ENCODE measurements around the gene RPL22. TPM values are rescaled to one million over a fixed set of nuclear protein-coding genes. Genes with fewer than 3 reads are reported as not detected.
A peak's percentile ranks its signal among the peaks of the same experiment; 100 is the strongest.

Gene RPL22
- polyA plus RNA-seq, 2 donors: 360 to 588 TPM

DNA sequence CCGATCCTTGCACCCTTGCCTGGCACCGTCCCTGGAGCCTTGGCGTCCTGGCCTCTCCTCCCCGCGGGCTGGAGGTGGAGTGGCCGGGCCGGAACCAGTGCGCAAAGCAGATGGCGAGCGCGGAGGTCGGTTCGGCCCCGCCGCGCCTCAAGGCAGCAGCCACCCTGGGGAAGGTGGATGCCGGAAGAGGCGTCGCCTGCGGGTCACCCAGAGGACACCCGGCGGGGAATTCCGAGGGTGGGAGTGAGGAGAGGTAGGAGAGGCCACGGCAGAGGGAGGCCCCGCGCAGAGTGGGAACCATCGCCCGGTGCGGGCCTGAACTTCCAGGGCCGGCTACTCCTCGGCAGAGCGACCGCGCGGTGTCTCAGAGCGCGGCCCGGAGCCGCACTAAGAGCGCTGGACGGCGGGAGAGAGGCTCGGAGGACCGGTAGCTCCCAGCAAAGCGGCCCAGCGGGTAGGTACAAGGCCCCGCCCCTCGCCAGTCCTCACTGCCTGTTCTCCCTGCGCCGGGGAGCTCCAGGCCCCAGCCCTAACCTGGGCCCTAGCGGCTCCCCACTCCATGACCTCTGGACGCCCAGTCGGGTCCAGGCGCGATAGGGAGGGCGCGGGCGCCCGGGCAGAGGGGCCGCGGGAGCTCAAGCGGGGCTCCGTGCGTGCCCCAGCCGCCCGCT lies 6.6 kb upstream of the RPL22 start, which contains the start of gene RNF207:
TSS of gene RNF207 (plus strand) at position 271 of the 671 bp plus-strand sequence. CDS start 417 bp downstream, outside the sequence.
- H3K4me3 ChIP-seq (ENCODE audit: low read depth in 1 of 2, low read length in 2 of 2): peak within 1 kb of the TSS; percentile 56 to 87
- H3K9me3 ChIP-seq (ENCODE audit: control insufficient read depth in 2 of 2, insufficient read depth in 1 of 2, low read depth in 1 of 2, low read length in 1 of 2): no peaks in the 10 kb centered on the region
- WGBS, 2 donors: 0 to 1% methylated on average over 52 to 66 of the region's 66 CpGs
- H3K27ac ChIP-seq (ENCODE audit: low read depth in 2 of 2, low read length in 1 of 2): peak within 1 kb of the TSS; percentile 80 to 94
- H3K4me1 ChIP-seq (ENCODE audit: control insufficient read depth in 2 of 2, insufficient read depth in 2 of 2, low read length in 1 of 2): peaks cover 0 to 21% of the 10 kb centered on the region in 2 donors
- H3K27me3 ChIP-seq (ENCODE audit: control insufficient read depth in 1 of 2, insufficient read depth in 2 of 2, low read length in 2 of 2): no peaks in the 10 kb centered on the region
- peaks cover 0 to 14% of the 10 kb centered on the region in 2 donors for H3K36me3 ChIP-seq (ENCODE audit: control insufficient read depth in 2 of 2, insufficient read depth in 2 of 2, low read length in 1 of 2)

DNA sequence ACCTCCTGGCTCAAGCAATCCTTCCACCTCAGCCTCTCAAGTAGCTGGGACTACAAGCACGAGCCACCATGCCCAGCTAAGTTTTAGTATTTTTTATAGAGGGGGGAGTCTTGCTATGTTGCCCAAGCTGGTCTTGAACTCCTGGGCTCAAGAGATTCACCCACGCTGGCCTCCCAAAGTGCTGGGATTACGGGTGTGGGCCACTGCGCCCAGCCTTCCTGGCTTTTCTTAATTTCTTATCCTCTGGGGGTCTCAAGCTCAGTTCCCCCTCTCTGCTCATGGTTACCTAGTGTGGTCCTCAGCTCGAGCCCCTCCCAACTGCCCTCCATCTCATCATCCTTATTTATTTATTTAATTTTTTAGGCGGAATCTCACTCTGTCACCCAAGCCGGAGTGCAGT lies 2.9 kb upstream of the RPL22 start:
- no peaks in the 10 kb centered on the region for H3K9me3 ChIP-seq (ENCODE audit: control insufficient read depth in 2 of 2, insufficient read depth in 1 of 2, low read depth in 1 of 2, low read length in 1 of 2)
- no peak overlapping the region for H3K27ac ChIP-seq (ENCODE audit: low read depth in 2 of 2, low read length in 1 of 2)
- WGBS, 2 donors: 89 to 90% methylated on average over 7 of the region's 7 CpGs
- H3K4me3 ChIP-seq (ENCODE audit: low read depth in 1 of 2, low read length in 2 of 2): no peak overlapping the region
- H3K4me1 ChIP-seq (ENCODE audit: control insufficient read depth in 2 of 2, insufficient read depth in 2 of 2, low read length in 1 of 2): peaks cover 5 to 14% of the 10 kb centered on the region in 2 donors
- H3K36me3 ChIP-seq (ENCODE audit: control insufficient read depth in 2 of 2, insufficient read depth in 2 of 2, low read length in 1 of 2): no peaks in the 10 kb centered on the region
- no peaks in the 10 kb centered on the region for H3K27me3 ChIP-seq (ENCODE audit: control insufficient read depth in 1 of 2, insufficient read depth in 2 of 2, low read length in 2 of 2)

- H3K27ac ChIP-seq (ENCODE audit: low read depth in 2 of 2, low read length in 1 of 2): peak overlapping the region; percentile 54 to 66
- H3K9me3 ChIP-seq (ENCODE audit: control insufficient read depth in 2 of 2, insufficient read depth in 1 of 2, low read depth in 1 of 2, low read length in 1 of 2): no peaks in the 10 kb centered on the region
- H3K4me1 ChIP-seq (ENCODE audit: control insufficient read depth in 2 of 2, insufficient read depth in 2 of 2, low read length in 1 of 2): peaks cover 5 to 7% of the 10 kb centered on the region in 2 donors
- peak overlapping the region; percentile 20 to 100 for H3K4me3 ChIP-seq (ENCODE audit: low read depth in 1 of 2, low read length in 2 of 2)
- 69 to 79% methylated on average over 10 of the region's 10 CpGs for WGBS, 2 donors
- H3K27me3 ChIP-seq (ENCODE audit: control insufficient read depth in 1 of 2, insufficient read depth in 2 of 2, low read length in 2 of 2): no peaks in the 10 kb centered on the region
- H3K36me3 ChIP-seq (ENCODE audit: control insufficient read depth in 2 of 2, insufficient read depth in 2 of 2, low read length in 1 of 2): no peaks in the 10 kb centered on the region
Observed at GRCh38 chr1:6200188-6200809, 904 bp upstream of the RPL22 start.

DNA sequence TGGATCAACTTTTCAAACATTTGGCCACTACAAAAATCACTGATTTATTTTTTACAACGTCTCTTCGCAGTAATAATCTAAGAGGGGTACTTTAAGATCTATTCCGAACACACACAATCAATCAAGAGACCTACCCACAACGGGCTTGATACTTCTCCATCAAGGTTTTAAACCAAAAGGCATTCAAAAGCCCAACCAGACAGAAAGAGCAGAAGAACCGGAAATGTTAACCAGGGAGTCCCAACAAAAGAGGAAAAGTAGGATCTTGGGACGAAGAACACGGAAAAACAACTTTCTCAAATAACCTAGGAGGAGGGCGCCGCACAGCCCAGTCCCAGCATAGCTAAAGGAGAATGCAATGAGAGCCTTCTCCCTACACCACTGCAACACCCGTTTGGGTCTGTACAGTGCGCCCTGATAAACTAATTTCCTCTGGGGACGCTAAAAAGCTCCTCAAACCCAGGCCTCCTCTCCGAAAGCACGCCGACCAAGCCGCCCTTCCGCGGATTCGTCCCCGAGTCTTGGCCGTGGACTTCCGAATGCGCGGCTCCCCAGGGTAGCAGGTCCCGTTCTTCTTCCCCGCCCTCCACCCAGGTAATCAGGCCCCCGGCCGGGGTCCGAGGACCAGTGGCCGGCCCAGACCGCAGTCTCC lies 623 bp downstream of the RPL22 start:
- Histone ChIP-seq H3K27ac (ENCODE audit: low read depth in 2 of 2, low read length in 1 of 2) (peak overlapping the region; percentile 71 to 89), H3K36me3 (ENCODE audit: control insufficient read depth in 2 of 2, insufficient read depth in 2 of 2, low read length in 1 of 2) (peaks cover 0 to 6% of the 10 kb centered on the region in 2 donors), H3K27me3 (ENCODE audit: control insufficient read depth in 1 of 2, insufficient read depth in 2 of 2, low read length in 2 of 2) (no peaks in the 10 kb centered on the region), H3K4me1 (ENCODE audit: control insufficient read depth in 2 of 2, insufficient read depth in 2 of 2, low read length in 1 of 2) (peaks cover 2 to 5% of the 10 kb centered on the region in 2 donors), H3K4me3 (ENCODE audit: low read depth in 1 of 2, low read length in 2 of 2) (peak overlapping the region; percentile 96 to 100), H3K9me3 (ENCODE audit: control insufficient read depth in 2 of 2, insufficient read depth in 1 of 2, low read depth in 1 of 2, low read length in 1 of 2) (no peaks in the 10 kb centered on the region)
- WGBS, 2 donors: 0 to 2% methylated on average over 31 of the region's 31 CpGs

DNA sequence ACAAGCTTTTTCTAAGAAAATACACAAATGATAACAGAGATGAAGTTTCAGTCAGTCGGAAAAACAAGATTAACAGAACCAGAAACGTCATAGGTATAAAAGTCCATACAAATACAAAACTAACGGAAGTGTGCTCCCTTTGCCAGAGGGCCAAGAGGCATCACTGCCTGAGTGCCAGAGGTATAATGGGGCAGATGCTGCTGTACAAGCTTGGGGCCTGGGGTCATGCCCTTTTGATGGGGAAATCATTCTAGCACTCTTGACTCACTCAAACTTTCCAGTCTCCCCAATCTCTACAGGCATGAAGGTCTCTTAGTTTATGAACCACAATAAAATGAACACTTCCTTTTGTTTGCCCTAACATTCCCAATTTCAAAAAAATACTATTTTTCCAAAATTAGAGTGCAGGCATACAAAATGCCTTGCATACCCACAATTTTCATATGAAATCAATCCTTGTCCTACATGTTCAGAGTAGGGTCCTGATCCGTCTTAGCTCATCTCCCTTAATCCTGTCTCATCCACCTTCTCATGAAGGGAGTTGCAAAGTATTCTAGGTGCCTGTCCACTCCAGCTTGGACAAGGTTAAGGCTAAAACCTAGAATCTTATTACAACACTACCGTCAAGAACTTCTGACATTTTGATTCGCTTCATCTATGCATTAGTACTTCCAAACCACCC lies 1.5 kb downstream of the RPL22 start:
- peaks cover 2 to 5% of the 10 kb centered on the region in 2 donors for H3K4me1 ChIP-seq (ENCODE audit: control insufficient read depth in 2 of 2, insufficient read depth in 2 of 2, low read length in 1 of 2)
- H3K27me3 ChIP-seq (ENCODE audit: control insufficient read depth in 1 of 2, insufficient read depth in 2 of 2, low read length in 2 of 2): no peaks in the 10 kb centered on the region
- no peaks in the 10 kb centered on the region for H3K9me3 ChIP-seq (ENCODE audit: control insufficient read depth in 2 of 2, insufficient read depth in 1 of 2, low read depth in 1 of 2, low read length in 1 of 2)
- 50% methylated on average over 6 of the region's 6 CpGs for WGBS, 2 donors
- peaks cover 0 to 10% of the 10 kb centered on the region in 2 donors for H3K36me3 ChIP-seq (ENCODE audit: control insufficient read depth in 2 of 2, insufficient read depth in 2 of 2, low read length in 1 of 2)
- no peak overlapping the region for H3K27ac ChIP-seq (ENCODE audit: low read depth in 2 of 2, low read length in 1 of 2)
- peak overlapping the region; percentile 17 to 100 for H3K4me3 ChIP-seq (ENCODE audit: low read depth in 1 of 2, low read length in 2 of 2)

DNA sequence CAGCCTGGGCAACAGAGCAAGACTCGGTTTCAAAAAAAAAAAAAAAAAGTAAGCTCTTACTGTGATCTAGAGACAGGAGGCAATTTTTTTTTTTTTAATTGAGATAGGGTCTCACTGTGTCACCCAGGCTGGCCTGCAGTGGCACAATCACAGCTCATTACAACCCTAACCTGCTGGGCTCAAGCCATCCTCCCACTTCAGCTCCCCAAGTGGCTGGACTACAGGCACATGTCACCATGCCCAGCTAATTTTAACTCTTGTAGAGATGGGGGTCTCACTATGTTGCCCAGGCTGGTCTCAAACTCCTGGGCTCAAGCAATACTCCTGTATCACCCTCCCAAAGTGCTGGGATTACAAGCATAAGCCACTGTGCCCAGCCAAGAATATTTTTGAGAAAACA lies 7.4 kb downstream of the RPL22 start:
- no peak overlapping the region for H3K27ac ChIP-seq (ENCODE audit: low read depth in 2 of 2, low read length in 1 of 2)
- WGBS, 2 donors: 88 to 90% methylated on average over 1 of the region's 1 CpG
- peaks cover 5 to 20% of the 10 kb centered on the region in 2 donors for H3K36me3 ChIP-seq (ENCODE audit: control insufficient read depth in 2 of 2, insufficient read depth in 2 of 2, low read length in 1 of 2)
- H3K27me3 ChIP-seq (ENCODE audit: control insufficient read depth in 1 of 2, insufficient read depth in 2 of 2, low read length in 2 of 2): no peaks in the 10 kb centered on the region
- no peak overlapping the region for H3K4me3 ChIP-seq (ENCODE audit: low read depth in 1 of 2, low read length in 2 of 2)
- H3K9me3 ChIP-seq (ENCODE audit: control insufficient read depth in 2 of 2, insufficient read depth in 1 of 2, low read depth in 1 of 2, low read length in 1 of 2): no peaks in the 10 kb centered on the region
- H3K4me1 ChIP-seq (ENCODE audit: control insufficient read depth in 2 of 2, insufficient read depth in 2 of 2, low read length in 1 of 2): no peaks in the 10 kb centered on the region

DNA sequence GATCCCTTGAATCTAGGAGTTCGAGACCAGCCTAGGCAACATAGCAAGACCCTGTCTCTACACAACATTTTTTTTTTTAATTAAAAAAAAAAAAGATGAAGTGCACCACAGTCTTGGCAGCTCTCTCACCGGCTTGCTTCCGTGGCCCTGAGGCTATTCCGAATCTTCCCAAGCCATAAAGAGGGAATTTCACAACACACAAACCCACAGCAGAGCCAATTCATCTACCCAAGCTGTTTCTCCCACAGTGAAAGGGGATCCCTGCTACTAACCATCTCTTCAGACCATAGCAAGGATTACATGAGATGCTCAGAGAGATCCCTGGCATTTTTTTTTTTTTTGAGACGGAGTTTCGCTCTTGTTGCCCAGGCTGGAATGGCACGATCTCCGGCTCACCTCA lies 10.9 kb downstream of the RPL22 start:
- WGBS, 2 donors: 79 to 83% methylated on average over 8 of the region's 8 CpGs
- Histone ChIP-seq H3K4me1 (ENCODE audit: control insufficient read depth in 2 of 2, insufficient read depth in 2 of 2, low read length in 1 of 2) (no peaks in the 10 kb centered on the region), H3K36me3 (ENCODE audit: control insufficient read depth in 2 of 2, insufficient read depth in 2 of 2, low read length in 1 of 2) (peaks cover 8 to 12% of the 10 kb centered on the region in 2 donors), H3K27ac (ENCODE audit: low read depth in 2 of 2, low read length in 1 of 2) (no peak overlapping the region), H3K27me3 (ENCODE audit: control insufficient read depth in 1 of 2, insufficient read depth in 2 of 2, low read length in 2 of 2) (no peaks in the 10 kb centered on the region), H3K4me3 (ENCODE audit: low read depth in 1 of 2, low read length in 2 of 2) (no peak overlapping the region), H3K9me3 (ENCODE audit: control insufficient read depth in 2 of 2, insufficient read depth in 1 of 2, low read depth in 1 of 2, low read length in 1 of 2) (no peaks in the 10 kb centered on the region)

DNA sequence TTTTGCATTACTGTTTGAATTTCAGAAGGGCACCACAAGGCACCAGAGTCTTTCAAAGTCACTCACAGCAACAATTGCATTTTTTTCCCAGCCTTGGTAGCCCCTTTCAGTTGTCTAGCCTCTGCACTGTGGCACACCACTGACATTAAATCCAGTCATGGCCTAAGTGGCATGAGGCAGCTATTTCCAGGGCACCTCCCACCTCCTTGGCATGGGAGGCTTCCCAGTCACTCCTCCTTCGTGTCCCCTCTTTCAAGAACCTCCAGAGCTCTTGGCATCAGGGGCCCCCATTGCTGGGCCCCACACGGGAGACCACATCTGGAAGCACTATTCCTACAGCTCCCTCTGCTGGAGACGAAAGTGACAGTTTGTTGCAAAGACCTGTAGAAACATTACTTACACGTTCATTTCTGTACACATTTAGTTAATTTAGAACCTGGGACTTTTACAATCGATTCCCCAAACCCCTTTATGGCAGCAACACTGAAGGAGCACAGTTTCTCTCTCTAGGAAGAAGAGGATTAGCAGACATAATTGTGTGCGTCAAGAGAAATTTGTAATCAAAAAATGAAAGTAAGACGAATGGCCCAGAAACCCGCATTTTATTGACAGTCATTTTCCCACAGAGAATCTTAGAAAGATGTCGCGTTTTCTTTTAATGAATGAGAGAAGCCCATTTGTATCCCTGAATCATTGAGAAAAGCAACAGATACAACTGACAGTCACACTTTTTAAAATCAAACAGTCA lies 13.6 kb downstream of the RPL22 start:
- H3K4me1 ChIP-seq (ENCODE audit: control insufficient read depth in 2 of 2, insufficient read depth in 2 of 2, low read length in 1 of 2): peaks cover 0 to 4% of the 10 kb centered on the region in 2 donors
- no peaks in the 10 kb centered on the region for H3K27me3 ChIP-seq (ENCODE audit: control insufficient read depth in 1 of 2, insufficient read depth in 2 of 2, low read length in 2 of 2)
- 65 to 67% methylated on average over 10 of the region's 10 CpGs for WGBS, 2 donors
- no peak overlapping the region for H3K4me3 ChIP-seq (ENCODE audit: low read depth in 1 of 2, low read length in 2 of 2)
- H3K27ac ChIP-seq (ENCODE audit: low read depth in 2 of 2, low read length in 1 of 2): no peak overlapping the region
- peaks cover 3 to 8% of the 10 kb centered on the region in 2 donors for H3K36me3 ChIP-seq (ENCODE audit: control insufficient read depth in 2 of 2, insufficient read depth in 2 of 2, low read length in 1 of 2)
- no peaks in the 10 kb centered on the region for H3K9me3 ChIP-seq (ENCODE audit: control insufficient read depth in 2 of 2, insufficient read depth in 1 of 2, low read depth in 1 of 2, low read length in 1 of 2)

DNA sequence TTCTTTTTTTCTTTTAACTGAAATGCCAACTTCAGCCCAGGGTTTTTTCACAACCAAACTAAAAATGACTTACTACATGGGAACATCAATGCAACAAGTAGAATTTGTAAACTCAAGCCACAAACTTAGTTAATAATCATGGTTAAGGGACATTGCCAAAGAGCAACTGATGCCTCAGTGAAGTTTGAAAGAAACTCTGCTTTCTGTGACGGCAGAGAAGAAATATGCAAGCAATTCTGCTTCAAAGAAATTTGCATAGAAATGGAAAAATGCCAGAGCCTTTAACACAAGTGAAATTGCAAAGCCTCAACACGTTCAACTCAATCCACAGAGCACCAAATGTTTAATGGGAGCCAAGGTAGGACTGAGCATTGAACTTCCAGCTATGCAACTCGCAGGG lies 14.2 kb downstream of the RPL22 start:
- Histone ChIP-seq H3K9me3 (ENCODE audit: control insufficient read depth in 2 of 2, insufficient read depth in 1 of 2, low read depth in 1 of 2, low read length in 1 of 2) (no peaks in the 10 kb centered on the region), H3K27me3 (ENCODE audit: control insufficient read depth in 1 of 2, insufficient read depth in 2 of 2, low read length in 2 of 2) (peaks cover 0 to 6% of the 10 kb centered on the region in 2 donors), H3K4me3 (ENCODE audit: low read depth in 1 of 2, low read length in 2 of 2) (no peak overlapping the region), H3K4me1 (ENCODE audit: control insufficient read depth in 2 of 2, insufficient read depth in 2 of 2, low read length in 1 of 2) (peaks cover 1 to 4% of the 10 kb centered on the region in 2 donors), H3K27ac (ENCODE audit: low read depth in 2 of 2, low read length in 1 of 2) (no peak overlapping the region), H3K36me3 (ENCODE audit: control insufficient read depth in 2 of 2, insufficient read depth in 2 of 2, low read length in 1 of 2) (peaks cover 3 to 8% of the 10 kb centered on the region in 2 donors)
- WGBS, 2 donors: 40 to 56% methylated on average over 3 of the region's 3 CpGs
